ENCODE results near the gene RPS19BP1.

RPS19BP1 gene

DNA sequence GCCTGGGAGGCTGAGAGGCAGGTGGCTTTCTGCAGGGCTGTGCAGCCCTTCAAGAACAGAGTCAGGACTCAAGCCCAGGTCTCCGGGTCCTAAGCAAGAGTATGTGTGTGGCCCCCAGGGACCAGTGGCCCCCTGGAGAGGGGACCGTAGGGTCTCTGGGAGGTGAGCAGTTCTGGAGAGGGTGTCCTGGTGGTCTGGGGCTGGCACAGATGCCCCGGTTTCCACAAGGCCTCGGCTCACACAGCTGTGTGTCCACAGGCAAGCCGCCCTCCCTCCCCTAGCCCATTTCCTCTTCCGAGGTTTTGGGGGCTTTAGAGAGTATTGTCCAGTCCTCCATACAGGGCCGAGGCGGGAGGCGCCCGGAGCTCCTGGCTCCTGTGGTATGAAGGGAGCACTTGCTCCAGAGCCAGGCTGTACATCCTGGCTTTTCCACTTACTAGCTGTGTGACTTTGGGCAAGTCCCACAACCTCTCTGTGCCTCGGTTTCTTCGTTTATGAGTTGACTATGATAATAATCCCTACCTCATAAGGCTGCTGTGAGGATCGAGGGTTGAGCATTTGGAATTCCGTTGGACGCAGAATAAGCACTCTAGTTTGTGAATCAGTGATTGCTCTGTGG is 3.4 kb upstream of the RPS19BP1 start:
- no peak overlapping the region for H3K4me3 ChIP-seq (ENCODE audit: low read depth, low read length)
- TF ChIP-seq, protein P1, sequence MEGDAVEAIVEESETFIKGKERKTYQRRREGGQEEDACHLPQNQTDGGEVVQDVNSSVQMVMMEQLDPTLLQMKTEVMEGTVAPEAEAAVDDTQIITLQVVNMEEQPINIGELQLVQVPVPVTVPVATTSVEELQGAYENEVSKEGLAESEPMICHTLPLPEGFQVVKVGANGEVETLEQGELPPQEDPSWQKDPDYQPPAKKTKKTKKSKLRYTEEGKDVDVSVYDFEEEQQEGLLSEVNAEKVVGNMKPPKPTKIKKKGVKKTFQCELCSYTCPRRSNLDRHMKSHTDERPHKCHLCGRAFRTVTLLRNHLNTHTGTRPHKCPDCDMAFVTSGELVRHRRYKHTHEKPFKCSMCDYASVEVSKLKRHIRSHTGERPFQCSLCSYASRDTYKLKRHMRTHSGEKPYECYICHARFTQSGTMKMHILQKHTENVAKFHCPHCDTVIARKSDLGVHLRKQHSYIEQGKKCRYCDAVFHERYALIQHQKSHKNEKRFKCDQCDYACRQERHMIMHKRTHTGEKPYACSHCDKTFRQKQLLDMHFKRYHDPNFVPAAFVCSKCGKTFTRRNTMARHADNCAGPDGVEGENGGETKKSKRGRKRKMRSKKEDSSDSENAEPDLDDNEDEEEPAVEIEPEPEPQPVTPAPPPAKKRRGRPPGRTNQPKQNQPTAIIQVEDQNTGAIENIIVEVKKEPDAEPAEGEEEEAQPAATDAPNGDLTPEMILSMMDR (IDR thresholded peaks at IDR 0.05; ENCODE audit: control insufficient read depth, extremely low read depth, insufficient read depth) = no peak
- DNase-seq (ENCODE audit: low read depth) = no peak

DNA sequence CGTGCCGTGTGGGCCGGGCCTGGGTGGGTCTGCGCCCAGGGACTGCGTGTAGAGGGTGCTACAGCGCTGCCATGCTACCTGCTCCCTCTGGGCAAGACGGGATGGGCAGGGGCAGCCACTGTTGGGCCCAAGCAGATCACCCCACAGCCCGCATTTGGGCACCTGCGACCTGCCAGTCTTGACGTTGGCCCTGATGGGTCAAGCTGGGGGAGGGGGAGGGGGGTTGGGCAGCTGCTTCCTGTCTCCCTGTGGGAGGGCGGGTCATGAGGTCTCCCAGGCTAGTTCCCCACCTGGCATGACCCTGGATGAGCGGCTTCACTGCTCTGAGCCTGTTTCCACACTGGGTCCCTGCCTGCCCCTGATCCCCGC is 2.8 kb upstream of the RPS19BP1 start:
- no peak overlapping the region for H3K4me3 ChIP-seq (ENCODE audit: low read depth, low read length)
- DNase-seq (ENCODE audit: low read depth) = no peak
- TF ChIP-seq, protein P1 (IDR thresholded peaks at IDR 0.05; ENCODE audit: control insufficient read depth, extremely low read depth, insufficient read depth) = no peak

DNA sequence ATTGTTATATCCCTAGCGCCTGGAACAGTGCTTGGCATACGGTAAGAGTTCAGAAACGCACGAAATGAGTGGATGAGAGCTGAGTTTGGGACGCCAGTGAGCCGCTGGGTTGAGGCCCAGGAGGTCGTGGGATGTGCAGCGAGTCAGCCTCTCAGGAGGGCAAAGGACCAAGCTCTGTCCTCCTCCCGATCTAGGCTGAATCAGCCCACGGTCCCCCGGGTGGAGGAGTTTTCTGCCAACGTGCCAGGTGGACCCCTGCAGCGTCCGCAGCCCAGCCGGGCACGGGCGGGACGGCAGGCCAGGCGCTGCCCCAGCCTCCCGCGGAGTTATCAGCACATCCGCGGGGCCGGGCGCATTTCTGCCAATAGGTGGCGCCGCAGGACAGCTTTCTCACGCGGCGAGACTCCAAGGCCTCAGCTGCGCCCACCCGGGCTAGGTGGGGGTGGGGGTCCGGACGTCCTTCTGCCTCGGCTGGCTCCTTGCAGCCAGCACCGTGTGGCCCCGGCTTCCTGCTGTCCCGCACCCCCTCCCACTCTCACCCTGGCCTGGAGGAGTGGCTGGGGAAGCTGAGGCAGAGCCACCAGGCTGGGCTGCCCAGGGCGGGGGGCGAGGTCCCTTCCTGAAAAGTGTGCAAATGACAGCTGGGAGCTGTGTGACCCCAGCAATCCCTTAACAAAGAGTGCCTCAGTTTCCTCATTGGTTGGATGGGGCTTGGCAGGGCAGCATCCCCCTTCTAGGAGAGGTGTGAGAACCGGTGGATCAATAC is 2.2 kb upstream of the RPS19BP1 start:
- H3K4me3 ChIP-seq (ENCODE audit: low read depth, low read length) = no peak overlapping the region
- TF ChIP-seq, protein P1 (IDR thresholded peaks at IDR 0.05; ENCODE audit: control insufficient read depth, extremely low read depth, insufficient read depth) = peak; percentile 93
- no peak for DNase-seq (ENCODE audit: low read depth)

DNA sequence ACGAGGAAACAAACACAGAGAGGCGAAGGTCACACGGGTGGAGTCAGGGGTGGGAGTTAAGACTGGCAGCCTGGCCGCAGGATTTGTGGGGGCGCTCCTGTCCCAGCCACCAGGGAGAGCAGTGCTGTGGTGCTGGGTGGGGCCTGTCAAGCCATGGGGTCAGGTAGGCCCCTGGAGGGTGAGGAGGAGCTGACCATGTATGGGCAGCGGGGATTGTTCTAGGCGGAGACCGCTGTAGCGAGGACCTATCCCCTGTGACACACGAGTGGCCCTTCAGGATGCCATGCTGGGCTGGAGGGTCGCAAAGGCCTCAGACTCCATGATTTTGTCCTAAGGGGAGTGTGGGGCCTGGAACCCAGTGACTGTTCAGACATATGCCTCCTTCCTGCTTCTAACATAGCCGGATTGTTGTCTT is 1.6 kb upstream of the RPS19BP1 start:
- no peak for DNase-seq (ENCODE audit: low read depth)
- H3K4me3 ChIP-seq (ENCODE audit: low read depth, low read length) = no peak overlapping the region
- TF ChIP-seq, protein P1 (IDR thresholded peaks at IDR 0.05; ENCODE audit: control insufficient read depth, extremely low read depth, insufficient read depth) = no peak

DNA sequence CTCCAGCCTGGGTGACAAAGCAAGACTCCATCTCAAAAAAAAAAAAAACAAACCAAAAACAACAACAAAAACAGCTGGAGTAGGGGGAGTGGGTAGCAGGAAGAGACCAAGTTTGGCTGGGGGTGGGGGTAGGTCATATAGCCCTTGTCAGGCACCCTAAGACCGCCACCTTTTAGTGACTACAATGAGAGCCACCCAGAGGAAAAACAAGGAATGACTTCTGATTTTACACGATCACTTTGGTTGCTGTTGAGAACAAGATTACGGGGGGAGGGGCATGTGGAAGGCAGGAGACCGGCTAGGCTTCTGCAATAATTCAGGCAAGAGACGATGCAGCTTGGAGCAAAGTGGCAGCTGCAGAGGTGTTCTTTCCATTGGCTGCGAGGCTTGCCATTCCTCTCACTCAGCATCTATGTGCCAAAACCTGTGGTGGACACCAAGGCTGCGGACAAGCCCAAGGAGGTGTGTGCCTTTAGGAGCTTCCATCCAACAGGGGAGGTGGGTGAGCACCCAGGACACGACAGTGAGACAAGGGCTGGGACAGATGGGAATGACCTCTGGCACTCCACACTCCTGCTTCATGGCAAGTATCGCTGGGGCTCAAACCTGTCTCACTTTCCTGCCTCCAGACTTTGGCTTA is 1.7 kb downstream of the RPS19BP1 start:
- H3K4me3 ChIP-seq (ENCODE audit: low read depth, low read length) = peak overlapping the region; percentile 83
- TF ChIP-seq, protein P1 (IDR thresholded peaks at IDR 0.05; ENCODE audit: control insufficient read depth, extremely low read depth, insufficient read depth) = no peak
- DNase-seq (ENCODE audit: low read depth) = no peak

DNA sequence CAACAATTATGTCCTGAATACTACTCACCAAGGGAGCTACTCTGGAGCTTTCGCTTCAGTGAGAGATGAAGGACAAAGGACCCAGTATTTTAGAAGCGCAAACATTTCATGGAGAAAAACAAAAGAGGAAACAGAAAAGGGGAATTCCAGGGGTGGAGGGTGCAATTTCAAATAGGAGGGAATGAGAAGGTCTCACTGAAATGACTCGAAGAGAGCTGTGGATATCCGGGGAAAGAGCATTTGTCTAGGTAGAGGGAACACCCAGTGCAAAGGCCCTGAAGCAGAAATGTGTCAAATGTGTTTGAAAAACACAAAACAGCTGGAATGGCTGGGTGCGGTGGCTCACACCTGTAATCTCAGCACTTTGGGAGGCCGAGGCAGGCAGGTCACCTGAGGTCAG is 2.4 kb downstream of the RPS19BP1 start:
- no peak overlapping the region for H3K4me3 ChIP-seq (ENCODE audit: low read depth, low read length)
- DNase-seq (ENCODE audit: low read depth) = no peak
- TF ChIP-seq, protein P1 (IDR thresholded peaks at IDR 0.05; ENCODE audit: control insufficient read depth, extremely low read depth, insufficient read depth) = no peak

All from LNCaP clone FGC (cell line).